GM19238 (cell line): Measurements from ENCODE around the gene C18orf54.
"Not testable (repeated sequence)": the region's sequence is repeated elsewhere in the genome, so short reads cannot be mapped to it uniquely, and the experiment has no call there.

Source experiments
- DNase-seq: peaks from one replicate; pipeline ENCODE4 v3.0.0; 2011; ENCODE audit warnings: low spot score; ENCODE audit not compliant: insufficient read length

The C18orf54 gene

GRCh38 chr18:54386800-54387495 is 29.2 kb downstream of the C18orf54 start:
- not testable (repeated sequence) for DNase-seq

GRCh38 chr18:54387631-54388030 is 29.9 kb downstream of the C18orf54 start:
- no peak for DNase-seq

DNA sequence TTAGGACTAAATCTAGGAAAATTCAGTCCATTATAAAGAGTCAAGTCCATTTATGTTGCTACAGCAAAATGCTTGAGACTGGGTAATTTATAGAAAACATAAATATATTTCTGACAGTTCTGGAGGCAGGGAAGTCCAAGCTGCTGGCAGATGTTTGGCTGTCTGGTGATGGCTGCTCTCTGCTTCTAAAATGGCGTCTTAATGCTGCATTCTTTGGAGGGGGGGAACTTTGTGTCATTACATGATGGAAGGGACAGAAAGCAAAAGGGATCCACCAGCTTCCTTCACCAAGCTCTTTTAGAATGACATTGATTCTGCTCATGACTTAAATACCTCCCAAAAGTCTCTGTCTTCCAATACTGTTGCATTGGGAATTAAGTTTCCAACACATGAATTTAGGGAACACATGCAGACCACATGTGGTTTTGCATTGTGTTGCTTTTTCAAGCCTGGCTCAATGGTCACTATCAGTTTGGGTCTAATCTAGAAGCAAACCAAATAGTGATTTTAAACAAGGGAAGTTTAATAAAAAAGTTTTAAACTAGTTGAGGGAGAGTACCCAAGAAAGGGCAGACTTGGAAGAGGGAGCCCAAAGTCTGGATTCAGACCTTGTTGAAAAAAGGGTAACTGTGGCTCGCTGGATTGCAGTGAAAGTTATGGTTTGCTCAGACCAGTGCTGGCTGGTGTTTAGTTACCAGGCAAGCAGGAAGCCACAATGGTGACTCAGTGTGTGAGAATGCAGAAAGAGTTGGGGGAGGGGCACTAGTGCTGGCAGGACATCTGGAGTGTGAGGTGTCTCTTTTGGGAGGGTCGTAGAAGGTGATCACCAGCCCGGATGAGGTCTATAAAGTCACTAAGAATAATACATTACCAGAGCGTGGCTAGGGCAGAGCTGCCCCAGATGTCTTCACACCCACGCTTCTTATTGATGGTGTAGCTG is 30.8 kb downstream of the C18orf54 start:
- peak; percentile 18 for DNase-seq

DNA sequence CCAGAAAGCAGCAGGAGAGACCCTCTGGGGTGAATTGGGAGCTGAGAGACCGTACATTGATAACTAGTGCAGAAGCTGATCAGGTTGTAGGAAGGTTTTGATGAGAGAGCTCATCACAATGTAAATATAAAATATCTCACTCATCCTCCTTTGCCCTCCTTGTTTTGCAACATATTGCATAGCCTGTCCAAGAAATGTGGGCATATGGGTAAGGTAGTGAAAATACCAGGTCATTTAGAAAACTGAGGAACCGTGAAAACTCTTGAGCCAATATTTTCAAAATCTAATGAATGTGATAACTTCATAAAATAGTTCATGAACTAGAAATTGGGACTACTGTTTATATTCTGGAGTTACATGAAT is 31.4 kb downstream of the C18orf54 start:
- no peak for DNase-seq

DNA sequence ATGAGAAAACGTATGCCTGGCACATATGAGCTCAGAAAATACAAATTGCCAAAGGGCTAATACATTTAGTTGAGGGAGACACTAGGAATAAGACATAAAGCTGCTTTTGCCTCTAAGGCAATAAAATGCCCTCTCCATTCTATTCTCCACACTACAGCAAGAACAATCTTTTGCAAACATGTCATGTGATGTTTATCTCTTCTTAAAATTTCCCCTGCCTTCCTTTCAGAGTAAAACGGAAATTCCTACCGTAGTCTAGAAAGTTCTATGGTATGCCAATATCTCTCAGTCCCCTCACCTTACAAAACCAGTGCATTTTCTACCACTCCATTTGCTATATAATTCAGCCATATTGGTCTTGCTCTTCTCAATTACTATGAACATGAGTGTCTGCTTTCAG is 33.1 kb downstream of the C18orf54 start:
- DNase-seq: no peak

DNA sequence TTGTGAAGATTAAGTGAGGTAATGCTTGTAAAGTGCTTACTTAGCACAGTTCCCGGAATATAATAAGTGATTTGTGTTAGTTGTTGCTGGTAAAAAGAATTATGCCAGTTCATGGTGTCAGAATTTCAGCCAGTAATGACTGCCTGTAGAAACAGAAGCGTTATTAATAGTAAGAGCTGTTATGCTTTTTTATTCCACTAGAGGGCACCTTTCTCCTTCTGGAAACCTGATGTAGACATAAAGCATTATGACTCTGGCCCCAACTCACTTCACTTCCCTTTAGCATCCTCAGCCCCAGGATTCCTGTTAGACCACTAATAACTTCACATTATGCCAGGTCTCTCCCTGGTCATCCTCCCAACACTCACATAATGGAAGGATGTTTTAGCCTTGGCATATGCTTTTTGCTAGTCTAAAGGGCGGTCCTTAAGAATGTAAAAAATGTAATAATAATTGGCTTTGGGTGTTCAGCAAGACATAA is 34.9 kb downstream of the C18orf54 start:
- peak; percentile 15 for DNase-seq

GRCh38 chr18:54393648-54394294 is 36.1 kb downstream of the C18orf54 start:
- no peak for DNase-seq

GRCh38 chr18:54396760-54397159 is 39.1 kb downstream of the C18orf54 start:
- DNase-seq: no peak

- no peak for DNase-seq
Measured at GRCh38 chr18:54405290-54405689, 47.6 kb downstream of the C18orf54 start.

DNA sequence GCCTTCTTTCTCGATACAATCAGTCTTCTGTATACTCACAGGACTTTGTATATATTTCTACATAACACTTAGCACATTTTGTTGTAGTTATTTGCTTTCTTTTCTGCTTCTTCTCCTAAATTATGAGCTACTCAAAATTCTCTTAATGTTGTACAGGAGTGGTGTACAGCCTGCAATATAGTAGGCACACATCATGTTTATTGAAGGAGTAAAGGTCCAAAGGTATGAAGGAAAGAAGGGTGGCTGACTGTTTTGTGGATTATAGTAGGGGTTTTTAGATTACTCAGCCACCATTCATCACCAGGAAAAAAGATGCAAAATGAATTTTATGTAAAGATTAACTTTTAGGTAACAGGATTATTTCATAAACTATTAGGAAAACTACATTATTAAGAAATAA is 54.1 kb downstream of the C18orf54 start:
- DNase-seq: no peak

DNA sequence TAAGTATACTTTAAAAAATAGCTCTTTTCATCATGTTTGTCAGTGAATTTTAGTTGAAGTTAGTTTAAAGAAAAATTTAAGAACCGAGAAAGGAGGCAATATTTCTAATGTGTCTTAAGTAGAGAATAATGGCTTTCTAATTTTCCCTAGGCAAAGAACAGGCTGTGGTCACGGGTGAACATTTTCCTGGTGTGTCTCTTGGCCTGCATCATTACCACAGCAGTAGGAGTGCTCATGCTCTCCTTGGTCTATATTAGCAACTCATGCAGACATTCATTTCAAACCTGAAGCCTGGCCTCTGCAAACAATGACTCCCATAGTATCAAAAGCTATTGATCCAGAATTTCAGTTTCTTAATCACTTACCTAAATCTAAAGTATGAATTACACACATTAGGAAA is 57.4 kb downstream of the C18orf54 start:
- no peak for DNase-seq

- no peak for DNase-seq
Measured at GRCh38 chr18:54416436-54416835, 58.7 kb downstream of the C18orf54 start.

GRCh38 chr18:54423831-54424230 is 66.1 kb downstream of the C18orf54 start:
- no peak for DNase-seq

GRCh38 chr18:54426085-54426665 is 68.5 kb downstream of the C18orf54 start:
- DNase-seq: no peak
